Measurements from ENCODE around the gene PRELP.

Gene PRELP

DNA sequence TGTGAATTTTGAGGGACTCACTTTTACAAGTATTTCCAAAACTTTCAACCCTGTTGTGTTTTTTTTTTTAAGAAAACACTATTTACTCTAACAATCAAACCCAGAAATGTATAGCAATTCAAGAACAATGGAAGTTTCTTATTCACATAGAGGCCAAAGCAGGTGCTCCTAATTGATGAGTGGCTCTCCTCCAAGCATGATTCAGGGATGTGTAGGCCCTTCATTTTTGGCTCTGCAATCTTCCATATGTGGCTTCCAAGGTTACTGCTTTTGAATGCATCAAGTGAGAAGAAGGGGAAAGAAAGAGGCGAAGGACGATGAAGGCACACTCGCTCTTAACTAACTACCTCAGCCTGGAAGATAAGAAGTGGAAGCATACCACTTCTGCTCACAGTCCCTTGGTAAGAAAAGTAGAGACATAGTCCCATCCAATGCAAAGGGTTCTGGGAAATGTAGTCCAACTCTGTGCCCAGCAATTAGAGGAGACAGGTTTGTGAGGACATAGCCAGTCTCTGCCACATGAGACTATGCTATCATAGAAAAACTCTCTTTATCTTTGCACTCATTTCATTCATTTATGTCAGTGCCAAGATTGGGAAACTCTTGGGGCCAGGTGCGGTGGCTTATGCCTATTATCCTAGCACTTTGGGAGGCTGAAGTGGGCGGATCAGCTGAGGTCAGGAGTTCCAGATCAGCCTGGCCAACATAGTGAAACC, 64.4 kb downstream of the PRELP start:
- Histone ChIP-seq H2AFZ (ENCODE audit: low read depth) (no peak overlapping the region), H3K4me1 (ENCODE audit: low read depth, poor library complexity, severe bottlenecking) (no peaks in the 10 kb centered on the region), H3K27ac (no peak overlapping the region), H3K79me2 (ENCODE audit: insufficient read depth, low read depth) (no peaks in the 10 kb centered on the region), H3K4me2 (no peak overlapping the region), H3K36me3 (ENCODE audit: insufficient read depth) (no peaks in the 10 kb centered on the region), H3K4me3 (IDR thresholded peaks at IDR 0.05; ENCODE audit: insufficient read depth, low read depth, low read length) (no peak overlapping the region), H3K9ac (no peak overlapping the region), H3K27me3 (ENCODE audit: insufficient read depth, low read depth) (no peaks in the 10 kb centered on the region), H4K20me1 (ENCODE audit: insufficient read depth) (no peaks in the 10 kb centered on the region)
- TF ChIP-seq, protein P1, sequence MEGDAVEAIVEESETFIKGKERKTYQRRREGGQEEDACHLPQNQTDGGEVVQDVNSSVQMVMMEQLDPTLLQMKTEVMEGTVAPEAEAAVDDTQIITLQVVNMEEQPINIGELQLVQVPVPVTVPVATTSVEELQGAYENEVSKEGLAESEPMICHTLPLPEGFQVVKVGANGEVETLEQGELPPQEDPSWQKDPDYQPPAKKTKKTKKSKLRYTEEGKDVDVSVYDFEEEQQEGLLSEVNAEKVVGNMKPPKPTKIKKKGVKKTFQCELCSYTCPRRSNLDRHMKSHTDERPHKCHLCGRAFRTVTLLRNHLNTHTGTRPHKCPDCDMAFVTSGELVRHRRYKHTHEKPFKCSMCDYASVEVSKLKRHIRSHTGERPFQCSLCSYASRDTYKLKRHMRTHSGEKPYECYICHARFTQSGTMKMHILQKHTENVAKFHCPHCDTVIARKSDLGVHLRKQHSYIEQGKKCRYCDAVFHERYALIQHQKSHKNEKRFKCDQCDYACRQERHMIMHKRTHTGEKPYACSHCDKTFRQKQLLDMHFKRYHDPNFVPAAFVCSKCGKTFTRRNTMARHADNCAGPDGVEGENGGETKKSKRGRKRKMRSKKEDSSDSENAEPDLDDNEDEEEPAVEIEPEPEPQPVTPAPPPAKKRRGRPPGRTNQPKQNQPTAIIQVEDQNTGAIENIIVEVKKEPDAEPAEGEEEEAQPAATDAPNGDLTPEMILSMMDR (conservative IDR thresholded peaks at IDR 0.05; ENCODE audit: low read depth, low read length) = no peak
